Measurements from ENCODE around the gene ADPRS.

Gene ADPRS, protein sequence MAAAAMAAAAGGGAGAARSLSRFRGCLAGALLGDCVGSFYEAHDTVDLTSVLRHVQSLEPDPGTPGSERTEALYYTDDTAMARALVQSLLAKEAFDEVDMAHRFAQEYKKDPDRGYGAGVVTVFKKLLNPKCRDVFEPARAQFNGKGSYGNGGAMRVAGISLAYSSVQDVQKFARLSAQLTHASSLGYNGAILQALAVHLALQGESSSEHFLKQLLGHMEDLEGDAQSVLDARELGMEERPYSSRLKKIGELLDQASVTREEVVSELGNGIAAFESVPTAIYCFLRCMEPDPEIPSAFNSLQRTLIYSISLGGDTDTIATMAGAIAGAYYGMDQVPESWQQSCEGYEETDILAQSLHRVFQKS

DNA sequence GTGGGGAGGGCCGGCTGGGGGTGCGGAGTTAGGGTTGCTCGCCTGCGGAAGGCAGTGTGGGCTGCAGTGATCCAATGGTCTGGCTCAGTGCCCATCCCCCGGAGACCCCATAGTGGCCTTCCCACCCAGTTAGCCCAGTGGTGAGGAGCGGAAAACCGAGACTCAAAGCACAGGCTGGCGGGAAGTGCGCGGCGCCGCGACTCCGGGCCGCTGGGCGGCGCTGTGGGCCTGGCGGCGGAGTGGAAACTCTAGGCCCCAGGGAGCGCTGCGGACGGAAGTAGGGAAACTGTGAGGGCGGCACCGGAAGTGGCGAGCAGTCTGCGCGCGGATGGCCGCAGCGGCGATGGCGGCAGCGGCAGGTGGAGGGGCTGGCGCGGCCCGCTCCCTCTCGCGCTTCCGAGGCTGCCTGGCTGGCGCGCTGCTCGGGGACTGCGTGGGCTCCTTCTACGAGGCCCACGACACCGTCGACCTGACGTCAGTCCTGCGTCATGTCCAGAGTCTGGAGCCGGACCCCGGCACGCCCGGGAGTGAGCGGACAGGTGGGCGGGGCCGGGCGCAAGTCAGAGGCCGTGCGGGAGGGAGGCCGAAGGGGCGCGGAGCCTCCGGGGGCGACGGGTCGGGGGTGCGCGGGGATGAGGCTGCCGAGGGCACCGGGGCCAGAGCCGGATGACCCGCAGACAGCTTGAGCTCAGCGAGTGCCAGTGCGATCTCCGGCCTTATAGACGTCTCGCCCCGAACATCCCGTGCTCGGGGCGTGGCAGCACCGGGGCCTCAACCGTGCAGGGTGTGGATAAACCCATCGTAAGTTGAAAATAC is at the start of gene ADPRS:
Gene ADPRS, plus strand, starts transcription at position 316 of the 816 bp plus-strand sequence. Its CDS starts 13 bp downstream, at position 329.
- DNase-seq = peak; percentile 91

- DNase-seq = no peak
These were observed 48.5 kb upstream of the ADPRS start for GRCh38 chr1:36040238-36040637.

DNA sequence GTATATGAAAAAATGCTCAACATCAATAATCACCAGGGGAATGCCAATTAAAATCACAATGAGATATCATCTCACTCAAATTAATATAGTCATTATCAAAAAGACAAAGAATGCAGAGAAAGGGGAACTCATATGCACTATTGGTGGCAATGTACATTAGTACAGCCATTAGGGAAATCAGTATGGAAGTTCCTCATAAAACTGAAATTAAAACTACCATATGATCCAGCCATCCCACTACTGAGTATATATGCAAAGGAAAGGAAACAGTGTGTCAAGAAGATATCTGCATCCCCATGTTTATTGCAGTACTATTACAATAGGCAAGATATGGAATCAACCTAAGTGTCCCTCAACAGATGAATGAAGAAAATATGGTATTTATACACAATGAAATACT is 36.9 kb upstream of the ADPRS start:
- no peak for DNase-seq

GRCh38 chr1:36053978-36054377 is 34.7 kb upstream of the ADPRS start:
- DNase-seq = no peak

DNA sequence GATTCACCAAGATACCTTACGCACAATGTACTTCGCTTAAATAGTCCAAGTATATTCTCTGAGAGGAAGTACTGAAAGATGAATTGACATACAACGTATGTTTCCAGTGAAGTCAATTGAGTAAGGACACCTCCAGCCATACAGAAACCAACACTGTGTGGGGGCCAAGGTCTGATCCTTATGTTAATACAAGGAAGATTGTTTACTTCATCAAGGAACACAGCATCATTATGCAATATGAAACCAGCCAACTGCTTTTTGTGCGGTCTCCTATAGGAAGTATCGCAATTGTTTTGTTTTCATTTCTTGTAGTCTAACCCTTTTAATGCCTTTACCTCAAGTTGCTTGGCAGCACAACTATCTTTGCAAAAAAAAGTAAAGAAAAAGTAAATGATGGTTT is 33.0 kb upstream of the ADPRS start:
- no peak for DNase-seq

- DNase-seq = no peak
These were observed 26.4 kb upstream of the ADPRS start for GRCh38 chr1:36062315-36062714.

DNA sequence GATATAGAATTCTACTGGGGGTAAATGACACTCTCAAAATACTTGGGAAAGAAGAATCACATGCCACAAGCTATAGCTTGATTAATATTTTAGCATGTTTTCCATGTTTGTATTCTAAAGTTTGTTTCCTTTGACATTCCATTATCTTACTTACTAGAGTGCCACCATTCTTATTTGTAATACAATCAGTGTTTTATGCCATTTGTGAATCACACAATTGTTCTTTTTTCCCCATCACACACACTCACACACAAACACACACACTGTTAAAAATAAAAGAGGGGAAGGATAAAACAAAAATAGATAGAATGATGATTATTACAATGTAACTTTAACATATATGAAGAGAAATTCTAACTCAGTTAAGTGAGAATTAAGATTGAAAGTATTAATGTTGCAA is 20.8 kb upstream of the ADPRS start:
- no peak for DNase-seq

- no peak for DNase-seq
These were observed 19.8 kb upstream of the ADPRS start for GRCh38 chr1:36068866-36069265.

DNA sequence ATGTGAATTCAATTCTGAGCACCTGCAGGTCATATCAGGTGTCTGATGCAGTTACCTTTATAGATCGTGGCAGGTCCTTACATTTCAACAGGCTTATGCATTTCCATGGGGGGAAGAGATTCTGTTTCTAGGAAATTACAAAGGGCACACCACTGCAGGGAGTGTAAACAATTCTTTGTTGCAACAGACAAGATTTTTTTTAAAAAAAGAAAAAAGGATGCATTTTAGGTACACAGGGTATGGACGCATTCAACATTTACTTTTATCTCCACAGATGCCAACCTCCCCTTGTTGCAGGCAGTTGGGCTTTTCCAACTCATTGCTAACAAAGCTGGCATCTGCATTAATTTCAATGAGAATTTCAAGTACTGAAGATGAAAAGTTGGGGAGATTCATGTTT is 18.3 kb upstream of the ADPRS start:
- DNase-seq = no peak

DNA sequence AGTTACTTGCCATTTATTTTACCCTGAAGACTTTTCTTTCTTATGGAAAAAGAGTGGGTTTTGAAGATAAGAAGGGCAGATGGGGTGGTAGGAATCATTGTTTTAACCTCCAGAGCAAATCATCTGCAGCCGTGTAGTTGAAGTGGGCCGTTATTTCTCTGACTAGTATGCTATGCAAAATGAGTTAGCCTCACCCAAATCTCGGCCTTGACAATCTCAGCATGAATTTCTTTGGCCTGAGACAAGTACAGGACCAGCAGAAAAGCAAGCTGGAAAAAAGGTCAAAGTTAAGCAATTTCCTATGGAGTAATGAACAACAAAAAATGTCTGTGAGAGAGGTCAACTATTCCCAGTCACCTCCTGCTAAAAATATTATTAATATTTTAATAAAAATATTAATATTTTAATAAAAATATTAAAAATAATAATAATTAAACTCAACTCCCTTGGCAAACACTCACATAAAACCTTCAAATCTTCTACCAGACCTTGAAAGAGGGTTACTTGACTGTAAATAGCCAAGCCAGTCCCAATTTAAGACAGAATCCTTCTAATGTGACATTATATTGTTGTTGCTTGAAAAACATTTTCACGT is 11.6 kb upstream of the ADPRS start:
- no peak for DNase-seq

DNA sequence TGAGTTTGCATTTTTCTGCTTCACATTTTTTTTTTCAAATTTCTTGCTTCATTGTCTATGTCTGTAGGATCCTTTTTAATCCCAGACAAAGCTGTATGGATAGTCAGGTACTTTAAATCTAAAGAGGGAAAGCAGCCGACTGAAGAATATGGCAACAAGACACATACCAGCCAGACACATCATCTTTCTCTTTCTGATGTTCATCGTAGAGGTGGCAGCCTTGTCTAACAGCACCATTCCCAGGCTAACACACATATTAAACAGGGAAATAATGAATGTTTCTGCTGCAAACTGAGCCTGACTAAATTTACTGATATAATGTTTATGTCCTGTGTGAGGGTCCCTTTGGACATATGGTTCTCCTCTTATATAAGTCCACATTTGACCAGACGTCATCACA is 8.5 kb upstream of the ADPRS start:
- DNase-seq = no peak

- DNase-seq = no peak
These were observed 7.9 kb upstream of the ADPRS start for GRCh38 chr1:36080801-36081200.

DNA sequence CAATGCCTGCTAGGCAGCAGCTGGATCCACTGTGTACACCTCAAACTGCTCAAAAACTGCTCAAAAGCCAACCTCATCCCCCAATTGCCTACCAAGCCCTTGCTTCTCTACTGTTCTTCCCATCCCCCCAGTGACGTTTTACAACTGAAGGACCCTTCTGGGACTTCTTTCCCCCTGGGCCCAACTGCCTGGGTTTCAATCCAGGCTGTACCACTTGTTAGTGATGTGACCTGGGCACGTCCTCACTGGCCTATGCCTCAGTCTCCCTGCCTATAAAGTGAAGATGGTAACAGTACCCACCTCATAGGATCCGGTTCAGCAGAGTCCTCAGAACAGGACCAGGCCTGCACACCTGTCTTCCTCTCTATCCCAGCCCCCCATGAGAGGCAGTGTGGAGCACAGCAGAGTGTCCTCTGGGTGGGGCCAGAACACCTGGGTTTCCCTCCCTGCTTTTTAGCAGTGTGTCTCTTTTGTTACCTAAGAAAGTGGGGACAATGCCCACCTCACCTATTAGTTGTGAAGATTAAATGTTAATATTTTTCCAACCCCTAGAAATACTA is 6.7 kb upstream of the ADPRS start:
- DNase-seq = no peak

GRCh38 chr1:36083219-36083618 is 5.5 kb upstream of the ADPRS start:
- no peak for DNase-seq

GRCh38 chr1:36083635-36084496 is 4.8 kb upstream of the ADPRS start, which contains the start of gene TEKT2:
Gene TEKT2 (plus strand): TSS chr1:36084094. CDS start chr1:36084922, 828 bp downstream.
- DNase-seq = no peak

DNA sequence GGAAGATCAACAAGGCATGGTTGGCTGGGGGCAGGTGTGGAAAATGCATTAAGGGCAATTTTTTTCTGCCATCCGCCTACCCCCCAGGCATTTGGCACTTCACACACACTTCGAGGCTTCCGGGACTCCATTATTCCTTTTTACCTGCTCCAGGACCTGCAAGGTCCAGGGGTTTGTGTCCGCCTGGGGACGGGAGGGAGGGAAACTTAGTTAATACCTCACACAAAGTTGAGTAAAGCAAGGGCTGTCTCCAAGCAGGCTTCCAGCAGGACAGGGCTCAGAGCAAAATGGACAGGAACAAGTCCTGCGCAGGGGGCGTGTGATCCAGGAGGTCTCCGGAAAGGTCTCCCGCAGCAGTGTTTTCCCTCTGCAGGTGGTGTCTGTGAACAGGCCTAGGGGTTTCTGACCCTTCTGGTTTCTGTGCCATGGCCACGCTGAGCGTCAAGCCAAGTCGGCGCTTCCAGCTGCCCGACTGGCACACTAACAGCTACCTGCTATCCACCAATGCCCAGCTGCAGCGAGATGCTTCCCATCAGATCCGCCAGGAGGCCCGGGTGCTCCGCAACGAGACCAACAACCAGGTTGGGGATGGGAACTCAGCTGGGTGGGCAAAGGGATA is 4.1 kb upstream of the ADPRS start:
- no peak for DNase-seq

GRCh38 chr1:36085126-36085525 is 3.6 kb upstream of the ADPRS start:
- DNase-seq = no peak

GRCh38 chr1:36085686-36086526 is 2.8 kb upstream of the ADPRS start:
- DNase-seq = no peak

GRCh38 chr1:36086529-36087232 is 2.0 kb upstream of the ADPRS start:
- no peak for DNase-seq

Measured in activated CD4-positive, alpha-beta T cell treated with anti-CD3 and anti-CD28 coated beads, Interleukin-2, amount 50 U/mL, for 16 hours (primary cell).